GM21423 (cell line): ENCODE measurements around the gene PRKG1.
"Not testable (repeated sequence)": the region's sequence is repeated elsewhere in the genome, so short reads cannot be mapped to it uniquely, and the experiment has no call there.

Source experiments
- ATAC-seq: cut with Tn5 transposase; IDR thresholded peaks from one replicate; pipeline ENCODE4 v1.9.1; 2021; ENCODE audit warnings: mild to moderate bottlenecking, moderate library complexity; ENCODE audit not compliant: unreplicated experiment

PRKG1 gene

DNA sequence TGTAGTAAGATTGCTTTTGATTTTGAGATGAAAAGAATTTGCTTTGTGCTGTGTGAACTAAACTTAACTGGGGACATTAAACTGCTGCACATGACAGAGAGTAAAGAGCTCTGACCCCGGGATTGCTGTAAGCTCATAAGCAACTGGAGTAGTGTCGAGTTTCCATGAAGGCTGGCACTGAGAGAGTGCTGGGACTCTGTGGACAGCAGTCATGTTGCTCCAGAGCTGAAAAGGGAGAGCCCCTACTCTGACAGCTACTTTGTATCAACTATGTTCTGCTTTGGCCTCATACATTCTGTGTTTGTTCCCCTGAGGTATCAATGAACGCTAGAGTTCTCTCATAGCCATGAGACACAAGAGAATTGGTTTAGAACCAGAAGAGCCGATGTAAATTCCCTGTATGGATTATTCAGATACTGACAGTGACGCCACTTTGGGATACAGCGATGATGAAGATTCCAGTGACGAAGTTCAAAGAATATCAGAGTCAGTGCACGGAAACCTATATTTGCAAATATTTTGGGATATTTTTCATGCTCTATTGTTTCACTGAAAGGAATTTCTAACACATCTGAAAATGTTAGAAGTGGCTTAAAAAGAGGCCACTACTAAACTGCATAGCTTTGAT, 1053.9 kb downstream of the PRKG1 start:
- no peak for ATAC-seq

DNA sequence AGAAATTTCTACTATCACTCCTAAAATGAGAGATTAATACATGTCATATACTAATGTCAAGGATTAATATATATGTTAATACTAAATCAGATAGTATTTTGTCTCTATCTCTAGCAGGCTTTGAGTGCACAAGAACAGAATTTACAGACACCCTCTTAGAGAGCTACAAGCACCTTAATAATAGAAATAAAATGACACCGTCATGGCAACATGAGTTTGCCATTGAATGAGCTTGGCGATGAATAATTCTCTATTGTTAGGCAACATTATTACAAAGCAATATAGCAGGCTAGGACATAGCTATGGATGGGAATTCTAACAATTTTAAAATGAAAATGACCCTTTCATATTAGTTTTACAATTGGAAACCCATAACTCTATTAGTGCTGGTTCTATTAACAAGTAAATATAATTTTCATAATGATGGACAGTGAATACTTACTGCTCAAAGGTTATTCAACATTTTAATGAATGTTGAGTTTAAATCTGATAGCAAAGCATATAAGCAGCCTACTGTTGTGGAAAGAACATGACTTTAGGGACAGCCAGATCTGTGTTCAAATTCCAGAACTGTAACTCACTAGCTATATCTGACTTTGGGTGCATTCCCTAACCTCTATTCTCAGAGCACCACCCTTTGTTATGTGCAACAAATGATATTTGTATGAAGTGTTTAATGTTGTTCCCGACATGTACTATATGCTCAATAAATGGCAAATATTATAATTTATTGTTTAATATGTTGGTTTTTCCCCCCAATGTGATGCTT, 1055.3 kb downstream of the PRKG1 start:
- no peak for ATAC-seq

DNA sequence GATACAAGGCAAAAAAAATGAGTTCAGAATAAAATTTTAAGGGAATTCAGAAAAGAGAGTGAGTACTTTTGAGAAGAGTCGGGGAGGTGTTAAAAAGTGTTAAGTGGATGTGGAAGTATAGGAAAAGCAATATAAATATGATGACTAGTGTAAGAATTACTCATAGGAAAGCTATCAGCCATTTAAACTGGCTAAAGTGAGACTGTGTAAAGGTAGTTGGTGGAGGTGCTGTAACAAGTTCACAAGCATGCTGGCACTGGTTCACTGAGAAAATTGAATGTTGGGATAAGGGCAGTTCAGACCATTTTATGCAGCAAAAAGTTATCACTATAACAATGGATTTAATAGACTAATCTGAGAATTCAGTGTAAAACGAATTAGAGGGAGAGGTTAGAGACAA, 1060.8 kb downstream of the PRKG1 start:
- ATAC-seq: no peak

DNA sequence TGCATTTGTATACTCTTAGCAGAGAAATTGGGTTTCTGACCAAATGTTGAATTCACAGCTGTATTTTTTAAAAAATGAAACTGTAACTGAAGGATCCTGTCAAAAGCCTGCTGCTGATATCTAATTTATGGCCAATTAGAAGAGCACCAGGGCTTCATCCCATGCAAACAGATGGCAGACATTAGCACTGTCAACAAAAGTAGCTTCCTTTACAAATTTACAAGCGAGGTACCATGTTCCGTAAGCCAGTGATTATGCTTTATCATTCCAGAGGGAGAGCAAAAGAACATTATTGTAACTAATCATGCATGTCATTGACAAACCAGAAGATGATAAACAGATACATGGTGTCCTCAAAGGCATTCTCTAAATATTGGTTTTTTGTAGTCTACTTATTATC, 1062.6 kb downstream of the PRKG1 start:
- no peak for ATAC-seq

DNA sequence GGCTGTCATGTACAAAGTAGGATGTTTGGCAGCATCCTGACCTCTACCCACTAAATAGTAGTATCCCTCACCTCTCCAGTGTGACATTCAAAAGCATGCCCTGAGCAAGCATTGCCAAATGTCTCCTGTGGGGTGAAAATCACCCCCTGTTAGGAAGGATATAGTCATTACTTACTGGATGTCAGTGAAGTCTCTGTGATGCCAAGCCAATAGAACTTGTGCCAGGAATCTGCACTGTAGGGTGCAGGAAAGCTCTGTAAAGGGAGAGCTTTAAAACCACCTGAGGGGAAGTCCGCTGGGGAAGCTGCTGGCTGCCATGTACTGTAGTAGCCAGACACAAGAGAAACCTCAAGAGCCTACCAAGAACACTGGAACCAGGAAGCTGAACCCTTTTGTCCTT, 1069.1 kb downstream of the PRKG1 start:
- no peak for ATAC-seq

DNA sequence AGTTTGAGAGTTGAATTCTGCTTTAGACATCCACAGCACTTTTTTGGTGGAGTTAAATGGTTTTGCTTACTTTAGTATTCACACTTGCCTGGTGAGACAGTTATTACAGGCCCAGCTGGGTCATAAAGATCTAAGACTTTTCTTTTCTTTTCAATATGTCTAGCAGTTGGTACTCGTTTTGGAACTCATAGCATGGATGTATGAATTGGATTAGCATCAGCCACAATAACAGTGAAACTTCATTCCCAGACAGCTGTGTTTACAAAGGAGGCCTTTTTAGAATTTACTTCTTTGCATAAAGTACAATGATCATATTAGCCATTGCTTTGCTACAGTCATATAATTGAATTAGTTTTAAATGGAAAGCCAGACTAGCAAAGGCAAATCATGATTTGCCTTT, 1071.3 kb downstream of the PRKG1 start:
- ATAC-seq: no peak

DNA sequence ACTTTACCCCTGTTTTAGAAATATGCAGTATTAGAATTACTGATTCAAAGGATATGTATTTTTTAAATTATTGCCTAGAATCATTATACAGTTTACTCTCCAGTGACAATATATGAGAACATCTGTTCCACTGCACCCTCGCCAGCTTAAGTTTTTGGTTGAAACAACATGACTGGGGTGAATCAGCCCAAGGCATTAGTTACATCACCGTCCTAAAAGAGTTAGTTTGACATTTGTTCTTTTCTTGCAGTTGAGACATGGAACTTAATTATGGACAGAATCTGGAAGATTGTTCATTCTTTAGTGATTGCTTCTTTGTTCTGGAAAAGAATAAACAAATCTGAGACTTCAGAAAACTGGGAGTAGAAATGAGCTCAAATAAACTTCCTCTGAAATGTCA, 1072.5 kb downstream of the PRKG1 start:
- ATAC-seq: no peak

DNA sequence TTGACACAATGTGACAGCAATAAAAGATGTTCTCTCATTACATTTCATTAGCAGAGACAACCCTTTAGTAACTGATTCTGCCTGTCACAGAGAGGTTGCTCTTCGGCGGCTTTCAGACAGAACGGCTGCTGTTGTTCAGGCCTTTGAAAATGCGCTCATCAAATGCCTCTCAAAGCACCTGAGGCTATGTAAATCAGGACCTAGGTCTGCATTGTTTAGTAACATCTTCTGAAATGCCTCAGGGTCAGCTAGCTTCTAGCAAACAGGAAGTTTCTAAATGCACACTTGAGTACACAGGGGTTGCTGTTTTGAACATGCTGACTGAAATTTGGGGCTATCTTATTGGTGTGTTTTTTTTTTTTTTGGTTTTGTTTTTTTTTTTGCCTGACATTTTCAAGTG, 1096.5 kb downstream of the PRKG1 start:
- no peak for ATAC-seq

DNA sequence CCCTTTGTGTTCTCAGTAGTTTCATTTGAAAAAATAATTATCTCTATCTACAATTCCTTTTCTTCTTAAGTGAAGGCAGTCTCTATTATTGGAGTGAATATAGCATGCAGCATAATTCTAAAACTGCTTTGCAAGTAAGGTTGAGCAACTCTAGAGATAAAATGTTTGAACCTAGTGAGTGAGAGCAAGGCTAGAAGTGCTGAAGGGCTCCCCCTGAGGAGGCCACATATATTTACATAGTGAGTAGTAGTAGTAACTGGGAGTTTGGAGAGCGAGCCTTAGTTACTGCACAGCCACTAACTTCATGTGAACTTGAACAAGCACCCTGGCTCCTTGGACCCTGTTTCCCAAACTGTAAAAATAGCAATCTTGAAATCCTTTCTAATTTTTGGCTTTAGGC, 1098.3 kb downstream of the PRKG1 start:
- ATAC-seq: no peak

DNA sequence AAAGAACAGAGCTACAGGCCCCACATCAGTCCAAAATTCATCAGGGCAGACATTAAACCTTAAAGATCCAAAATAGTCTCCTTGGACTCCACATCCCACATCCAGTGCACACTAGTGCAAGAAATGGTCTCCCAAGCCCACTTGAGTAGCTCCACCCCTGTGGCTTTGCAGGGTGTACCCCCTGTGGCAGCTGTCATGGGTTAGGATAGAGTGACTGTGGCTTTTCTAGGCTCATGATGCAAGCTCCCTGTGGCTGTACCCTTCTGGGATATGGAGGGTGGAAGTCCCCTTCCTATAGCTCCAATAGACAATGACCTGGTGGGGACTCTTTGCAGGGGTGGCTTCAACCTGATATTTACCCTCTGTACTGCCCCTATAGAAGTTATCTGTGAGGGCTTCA, 1111.0 kb downstream of the PRKG1 start:
- no peak for ATAC-seq

DNA sequence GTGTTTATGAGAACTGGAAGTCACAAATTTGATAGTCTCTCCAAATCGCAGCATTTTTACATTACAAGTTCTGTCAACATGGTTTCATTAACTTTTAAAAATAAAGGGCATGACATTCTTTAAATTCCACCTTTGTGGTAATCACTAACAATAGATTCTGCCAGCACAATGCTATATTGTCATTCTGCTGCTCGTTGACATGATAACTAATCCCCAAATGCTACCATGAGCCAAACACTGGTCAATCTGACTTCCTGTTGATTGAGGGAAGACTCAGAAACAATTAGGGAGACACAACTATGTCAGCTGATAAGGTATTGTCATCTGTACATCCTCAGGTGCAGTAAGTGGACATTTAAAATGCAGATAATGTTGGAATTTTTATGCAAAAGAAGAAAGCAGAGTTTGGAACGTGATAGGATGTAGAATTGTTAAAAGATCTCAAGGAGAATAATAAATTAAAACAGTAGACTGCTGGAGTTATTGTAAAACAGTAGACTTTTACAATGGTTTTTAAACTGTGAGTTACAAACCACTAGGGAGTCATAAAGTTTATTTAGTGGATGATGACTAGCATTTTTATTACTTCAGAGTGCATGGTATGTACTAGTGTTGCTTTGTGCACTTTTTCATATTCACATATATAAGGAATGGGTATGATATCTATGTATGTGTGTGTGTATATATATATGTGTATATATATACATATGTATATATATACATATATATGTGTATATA, 1113.4 kb downstream of the PRKG1 start:
- no peak for ATAC-seq

DNA sequence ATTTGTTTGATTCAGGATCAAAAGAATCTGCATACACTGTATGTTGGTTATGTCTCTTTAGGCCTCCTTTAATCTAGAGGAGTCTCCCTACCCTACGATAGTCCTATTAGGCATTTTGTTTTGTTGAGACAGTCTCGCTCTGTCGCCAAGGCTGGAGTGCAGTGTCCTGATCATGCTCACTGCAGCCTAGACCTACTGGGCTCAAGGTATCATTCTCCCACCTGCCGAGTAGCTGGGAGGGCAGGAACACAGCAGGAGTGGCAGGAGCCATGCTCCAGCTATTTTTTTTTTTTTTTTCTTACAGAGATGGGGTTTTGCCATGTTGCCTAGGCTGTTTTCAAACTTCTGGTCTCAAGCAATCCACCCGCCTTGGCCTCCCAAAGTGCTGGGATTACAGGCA, 1116.8 kb downstream of the PRKG1 start:
- ATAC-seq: no peak

DNA sequence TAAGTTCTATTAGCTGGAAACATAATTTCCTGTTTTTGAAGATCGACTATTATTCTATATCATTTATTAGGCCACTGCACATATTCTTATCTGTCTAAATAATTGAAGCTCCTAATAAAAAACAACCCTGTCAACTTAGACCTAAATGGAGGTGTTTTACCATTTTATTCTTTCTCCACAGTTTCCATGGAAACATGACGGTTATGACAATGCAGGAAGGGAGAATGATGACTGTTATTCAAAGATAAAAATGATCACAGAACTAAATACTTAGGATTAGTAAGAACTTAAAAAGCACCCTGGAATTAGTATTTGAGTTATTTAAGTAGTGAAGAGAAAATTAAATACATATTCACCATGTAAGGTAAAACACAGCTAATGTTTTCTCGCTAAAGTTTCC, 1119.9 kb downstream of the PRKG1 start:
- ATAC-seq: no peak

DNA sequence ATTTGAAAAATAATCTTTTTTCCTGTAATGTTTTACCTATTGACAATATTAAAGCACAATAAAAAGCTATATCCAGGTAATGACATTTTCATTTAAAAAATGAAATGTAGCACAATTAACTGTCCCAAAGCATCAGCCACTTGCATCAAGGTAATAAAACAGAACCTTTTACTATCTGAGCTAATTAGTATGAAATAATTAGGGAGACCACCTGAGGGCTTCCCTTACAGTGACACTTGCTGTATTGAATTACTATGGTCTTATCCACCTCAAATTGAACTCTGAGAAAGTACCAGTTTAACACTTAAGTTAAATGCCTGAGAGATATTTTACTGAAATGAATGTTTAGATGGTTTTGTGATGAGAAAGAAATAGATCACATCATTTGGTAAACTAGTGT, 1120.4 kb downstream of the PRKG1 start:
- ATAC-seq: no peak

DNA sequence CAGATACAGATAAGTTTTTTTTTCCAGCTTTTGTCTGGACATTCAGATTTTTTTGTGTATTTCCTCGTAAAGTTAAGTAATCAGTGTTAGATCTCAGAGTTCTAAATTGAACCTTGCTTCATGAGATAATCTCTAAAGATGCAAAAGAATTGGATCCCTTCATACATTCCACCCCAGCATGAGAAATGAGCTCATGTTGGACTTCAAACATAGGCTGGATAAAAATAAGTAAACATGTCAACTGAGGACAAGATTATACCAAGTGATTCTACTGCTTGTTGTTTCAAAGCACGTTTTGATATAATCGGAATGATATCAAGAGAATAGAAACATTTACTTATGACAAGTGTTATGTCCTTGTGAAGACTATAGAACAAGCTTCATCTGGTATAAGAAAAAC, 1122.8 kb downstream of the PRKG1 start:
- ATAC-seq: no peak

DNA sequence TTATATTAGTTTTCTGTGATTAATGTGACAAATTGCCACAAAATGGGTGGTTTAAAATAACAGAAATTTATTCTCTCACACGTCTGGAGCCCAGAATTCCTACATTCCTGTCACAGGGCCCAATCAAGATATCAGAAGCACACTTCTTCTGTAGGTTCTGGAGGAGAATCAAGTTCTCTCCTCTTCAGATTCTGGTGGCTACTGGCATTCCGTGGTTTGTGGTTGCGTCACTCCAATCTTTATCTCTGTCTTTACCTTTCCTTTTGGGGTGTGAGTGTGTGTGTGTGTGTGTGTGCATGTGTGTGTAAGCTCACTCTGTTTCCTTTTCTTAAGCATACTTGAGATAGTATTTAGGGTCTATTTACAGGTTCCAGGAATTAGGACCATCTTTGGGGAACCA, 1124.3 kb downstream of the PRKG1 start:
- no peak for ATAC-seq

DNA sequence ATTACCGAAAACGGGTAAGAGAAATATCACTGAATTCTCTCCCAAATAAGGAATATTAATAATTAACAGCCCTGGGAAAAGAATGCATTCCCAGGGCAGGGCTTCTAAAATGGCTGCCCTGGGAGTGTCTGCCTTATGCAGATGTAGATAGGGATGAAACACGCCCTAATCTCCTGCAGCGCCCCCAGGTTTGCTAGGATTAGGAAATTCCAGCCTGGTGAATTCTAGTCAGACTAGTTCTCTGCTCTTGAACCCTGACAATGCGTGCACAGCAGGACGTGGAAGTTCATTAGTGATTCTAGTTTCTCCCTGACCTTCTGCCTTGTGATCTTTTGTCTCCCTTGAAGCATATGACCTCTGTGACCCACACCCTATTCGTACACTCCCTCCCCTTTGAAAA, 1130.6 kb downstream of the PRKG1 start:
- not testable (repeated sequence) for ATAC-seq

DNA sequence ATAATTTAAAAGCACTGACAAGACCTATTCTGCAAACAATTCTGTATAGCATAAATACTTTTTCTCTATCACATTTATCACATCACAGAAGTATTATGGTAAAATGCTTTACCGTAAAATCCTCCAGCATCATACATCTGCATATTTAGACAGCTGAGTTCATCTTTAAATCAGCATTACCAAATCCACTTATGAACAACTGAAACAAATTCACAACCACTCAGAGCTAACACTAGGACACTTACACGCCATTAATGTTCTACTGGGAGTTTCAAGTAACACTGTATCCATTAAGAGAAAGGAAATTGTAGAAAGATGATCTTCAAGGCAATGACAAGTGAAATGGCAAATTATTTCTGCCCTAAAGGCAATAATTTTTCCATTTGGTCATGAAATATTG, 1134.1 kb downstream of the PRKG1 start:
- no peak for ATAC-seq

DNA sequence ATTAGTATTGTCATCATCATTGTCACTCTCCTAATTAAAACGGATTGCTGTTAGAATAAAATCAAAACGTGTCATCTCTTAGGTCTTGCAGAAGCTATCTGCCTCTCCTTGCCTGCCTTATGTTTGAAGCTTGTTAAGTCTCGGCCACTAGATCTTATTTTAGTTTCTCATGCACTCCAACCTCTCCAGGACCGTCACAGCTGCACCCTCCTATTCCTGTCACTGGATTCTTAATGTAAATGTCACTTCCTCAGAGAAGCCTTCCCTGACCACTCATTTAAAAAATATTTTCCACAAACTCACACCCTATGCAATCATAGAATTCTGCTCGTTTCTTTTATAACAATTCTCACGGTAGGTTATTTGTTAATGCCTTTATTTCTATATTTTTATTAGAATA, 1135.9 kb downstream of the PRKG1 start:
- no peak for ATAC-seq

DNA sequence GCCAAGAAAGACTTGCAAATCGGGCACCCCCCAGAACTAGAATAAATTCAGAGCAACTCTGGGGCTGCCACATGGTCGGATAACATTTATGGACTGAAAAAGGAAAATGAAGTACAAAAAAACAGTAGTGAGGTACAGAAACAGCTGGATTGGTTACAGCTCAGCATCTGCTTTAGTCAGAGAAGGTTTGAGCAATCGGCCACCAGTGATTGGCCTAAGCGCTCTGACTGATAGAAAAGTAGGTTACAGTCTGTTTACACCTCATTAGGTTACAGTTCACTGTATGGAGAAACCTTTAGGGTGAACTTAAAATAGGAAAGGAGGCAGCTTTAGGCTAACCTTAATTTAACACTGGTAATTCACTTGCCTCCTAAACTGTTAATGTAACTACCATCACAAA, 1137.8 kb downstream of the PRKG1 start:
- ATAC-seq: no peak

DNA sequence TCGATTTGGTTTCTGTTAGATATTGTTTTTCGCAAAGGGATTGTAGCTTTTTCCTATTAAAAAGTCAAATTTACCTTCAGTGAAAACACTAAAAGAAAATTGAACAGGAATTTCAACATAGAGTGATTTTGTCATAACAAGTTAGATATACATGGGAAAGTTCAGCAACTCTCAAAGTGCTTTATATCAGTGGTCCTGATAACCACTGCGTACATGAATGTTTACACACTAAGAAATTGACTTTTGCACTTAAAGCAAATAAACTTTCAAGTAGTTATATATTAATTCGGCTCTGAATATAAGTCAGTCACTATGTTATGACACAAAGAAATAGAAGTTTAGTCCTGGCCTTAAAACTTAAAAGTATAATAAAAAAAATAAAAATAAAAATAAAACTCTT, 1138.5 kb downstream of the PRKG1 start:
- ATAC-seq: no peak

DNA sequence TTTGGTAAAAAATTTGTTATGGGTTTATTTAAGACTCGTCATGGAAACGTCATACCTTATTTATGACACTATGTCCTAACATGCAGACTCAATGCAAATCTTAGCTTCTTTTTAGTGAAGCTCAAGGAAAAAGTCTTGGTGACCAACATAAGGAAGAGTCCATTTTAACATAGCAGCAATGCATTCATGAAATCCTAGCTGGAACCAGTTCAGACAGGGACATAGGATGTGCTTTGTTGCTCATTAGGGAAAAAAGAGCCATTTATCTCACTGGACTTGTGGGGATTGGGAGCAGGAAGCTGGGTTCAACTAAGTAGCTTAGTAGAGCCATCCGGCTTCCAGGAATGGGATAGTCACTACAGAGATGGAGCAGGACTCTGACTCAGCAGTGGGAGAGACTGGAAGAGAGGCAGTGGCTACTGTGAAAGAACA, 1139.0 kb downstream of the PRKG1 start:
- ATAC-seq: no peak
